Osteoblast (primary cell): ENCODE data around the gene GPATCH1. TPM values are rescaled to one million over a fixed set of nuclear protein-coding genes. Genes with fewer than 3 reads are reported as not detected.

Experiments
- DNase-seq: peaks from one replicate; pipeline ENCODE4 v3.0.0; 2011; ENCODE audit warnings: low spot score, mixed read lengths; ENCODE audit not compliant: insufficient read length; ENCODE audit errors: missing footprints
- H2AFZ ChIP-seq: 2 replicates; pipeline ENCODE4 v1.6.0; 2011; ENCODE audit warnings: mild to moderate bottlenecking, low read length
- H3K27ac ChIP-seq: 2 replicates; pipeline ENCODE4 v1.5.1; 2011; ENCODE audit warnings: mild to moderate bottlenecking, low read depth, low read length, moderate library complexity
- H3K27me3 ChIP-seq: 2 replicates; pipeline ENCODE4 v1.6.0; 2012; ENCODE audit warnings: mild to moderate bottlenecking, control low read depth, inconsistent platforms, low read length, moderate library complexity; ENCODE audit not compliant: insufficient read depth
- H3K36me3 ChIP-seq: 2 replicates; pipeline ENCODE4 v1.5.1; 2011; ENCODE audit warnings: mild to moderate bottlenecking, low read length, control low read depth, moderate library complexity; ENCODE audit not compliant: insufficient read depth
- H3K4me1 ChIP-seq: 2 replicates; pipeline ENCODE4 v1.5.1; 2011; ENCODE audit warnings: mild to moderate bottlenecking, low read length, control low read depth, moderate library complexity; ENCODE audit not compliant: insufficient read depth
- H3K4me2 ChIP-seq: 2 replicates; pipeline ENCODE4 v1.6.0; 2011; ENCODE audit warnings: mild to moderate bottlenecking, low read length; ENCODE audit not compliant: insufficient read depth
- H3K4me3 ChIP-seq: fragments of 200-600 bp; sonication (generic); 3 replicates; pipeline ENCODE4 v1.5.1; 2012; ENCODE audit warnings: mild to moderate bottlenecking, low read length, inconsistent platforms; ENCODE audit not compliant: insufficient read depth
- H3K79me2 ChIP-seq: 2 replicates; pipeline ENCODE4 v1.6.0; 2012; ENCODE audit warnings: mild to moderate bottlenecking, low read length, control low read depth, inconsistent platforms; ENCODE audit not compliant: insufficient read depth
- H3K9me3 ChIP-seq: 2 replicates; pipeline ENCODE4 v1.5.1; 2011; ENCODE audit warnings: low read depth, low read length, control low read depth
- H4K20me1 ChIP-seq: 2 replicates; pipeline ENCODE4 v1.6.0; 2012; ENCODE audit warnings: mild to moderate bottlenecking, low read length, control low read depth; ENCODE audit not compliant: insufficient read depth
- CTCF ChIP-seq: IDR thresholded peaks from 2 replicates; pipeline ENCODE4 v1.5.1; 2011; ENCODE audit warnings: mild to moderate bottlenecking, low read depth, low read length, moderate library complexity; ENCODE audit errors: extremely low read depth
- total RNA-seq: library from RNA; depleted of rRNA; stranded (reverse); fragments of >200 nt; gene quantifications from 2 replicates; pipeline ENCODE4 v1.2.3, GENCODE V29; 2012

The GPATCH1 gene
- total RNA-seq, 1 donor: 6.2 TPM

DNA sequence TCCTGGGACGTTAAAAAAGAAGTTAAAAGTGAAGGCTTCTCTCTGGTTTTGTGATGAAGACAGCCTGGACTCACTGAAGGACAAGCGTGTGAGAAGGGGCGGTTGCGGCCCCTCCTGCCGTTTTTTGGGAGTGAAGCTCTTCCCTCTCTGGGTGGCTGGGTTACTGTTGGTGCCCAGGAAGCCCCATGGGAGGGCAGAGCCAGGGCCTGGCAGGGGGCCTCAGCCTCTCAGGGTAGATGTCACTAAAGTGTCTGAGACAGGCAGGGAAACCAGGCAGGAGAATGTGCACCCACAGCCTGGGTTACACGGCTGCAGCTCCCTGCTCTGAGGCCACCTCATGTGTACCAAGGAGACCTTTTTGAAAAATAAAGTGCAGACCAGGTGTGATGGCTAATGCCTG lies 49.5 kb downstream of the GPATCH1 start:
- Histone ChIP-seq H3K4me1 (no peaks in the 10 kb centered on the region), H3K27me3 (no peaks in the 10 kb centered on the region), H4K20me1 (no peaks in the 10 kb centered on the region), H3K27ac (no peak overlapping the region), H3K4me2 (no peak overlapping the region), H3K9me3 (no peaks in the 10 kb centered on the region), H3K79me2 (no peaks in the 10 kb centered on the region), H3K36me3 (peaks cover 11% of the 10 kb centered on the region), H3K4me3 (no peak overlapping the region), H2AFZ (no peak overlapping the region)
- TF ChIP-seq CTCF: no peak
- DNase-seq: no peak

DNA sequence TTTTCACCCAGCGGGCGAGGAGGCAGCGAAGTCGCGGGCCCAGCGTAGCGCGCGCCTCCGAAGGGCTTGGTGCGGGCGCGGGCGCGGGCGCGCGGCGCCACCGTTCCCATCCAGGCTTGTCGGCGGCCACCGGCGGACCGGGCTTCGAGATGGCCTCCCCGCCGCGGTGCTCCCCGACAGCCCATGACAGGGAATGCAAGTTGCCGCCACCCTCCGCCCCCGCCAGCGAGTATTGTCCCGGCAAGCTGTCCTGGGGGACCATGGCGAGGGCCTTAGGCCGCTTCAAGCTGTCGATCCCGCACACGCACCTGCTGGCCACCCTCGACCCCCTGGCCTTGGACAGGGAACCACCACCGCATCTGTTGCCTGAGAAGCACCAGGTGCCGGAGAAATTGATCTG lies 51.0 kb downstream of the GPATCH1 start, which contains the start of gene WDR88:
WDR88 (plus strand) TSS at position 94 of the 400 bp plus-strand sequence; CDS start at position 150, 56 bp downstream.
- no peaks in the 10 kb centered on the region for H3K4me1 ChIP-seq
- H4K20me1 ChIP-seq: no peaks in the 10 kb centered on the region
- no peak for DNase-seq
- no peaks in the 10 kb centered on the region for H3K27me3 ChIP-seq
- no peak within 1 kb of the TSS for H2AFZ ChIP-seq
- no peak within 1 kb of the TSS for H3K4me3 ChIP-seq
- no peaks in the 10 kb centered on the region for H3K79me2 ChIP-seq
- no peak within 1 kb of the TSS for H3K27ac ChIP-seq
- peaks cover 5% of the 10 kb centered on the region for H3K36me3 ChIP-seq
- no peak within 1 kb of the TSS for H3K4me2 ChIP-seq
- H3K9me3 ChIP-seq: no peaks in the 10 kb centered on the region
- no peak for TF ChIP-seq CTCF

- H3K4me3 ChIP-seq: no peak overlapping the region
- no peak overlapping the region for H3K27ac ChIP-seq
- no peaks in the 10 kb centered on the region for H3K79me2 ChIP-seq
- H3K36me3 ChIP-seq: peaks cover 4% of the 10 kb centered on the region
- H3K27me3 ChIP-seq: no peaks in the 10 kb centered on the region
- no peaks in the 10 kb centered on the region for H4K20me1 ChIP-seq
- no peaks in the 10 kb centered on the region for H3K4me1 ChIP-seq
- no peaks in the 10 kb centered on the region for H3K9me3 ChIP-seq
- TF ChIP-seq CTCF: no peak
- H2AFZ ChIP-seq: no peak overlapping the region
- no peak overlapping the region for H3K4me2 ChIP-seq
- peak; percentile 86 for DNase-seq
Measured at GRCh38 chr19:33132425-33132824, 51.4 kb downstream of the GPATCH1 start.

DNA sequence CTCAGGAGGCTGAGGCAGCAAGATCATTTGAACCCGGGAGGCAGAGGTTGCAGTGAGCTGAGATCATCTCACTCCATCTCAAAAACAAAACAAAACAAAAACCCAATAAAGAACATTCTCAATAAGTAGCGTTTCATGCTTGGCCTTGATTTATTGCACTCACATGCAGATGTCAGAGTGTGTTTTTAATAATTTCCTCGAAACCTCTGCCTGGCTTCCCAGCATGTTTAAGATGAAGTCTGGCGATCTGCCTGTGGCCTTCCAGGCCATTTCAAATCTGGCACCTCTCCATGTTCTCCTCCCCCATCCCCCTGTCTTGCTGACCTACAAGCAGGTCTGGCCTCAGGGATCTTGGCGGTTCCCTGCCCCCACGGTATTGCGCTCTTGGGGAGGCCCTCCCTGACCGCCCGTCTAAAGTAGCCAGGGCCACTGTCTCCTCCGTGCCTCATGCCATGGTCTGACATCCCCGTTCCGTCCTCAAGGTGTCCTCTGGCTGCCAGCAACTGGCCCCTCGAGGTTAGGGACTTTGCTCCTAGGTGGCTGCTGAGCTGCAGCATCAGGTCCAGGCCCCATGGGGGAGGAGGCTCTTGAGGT lies 52.6 kb downstream of the GPATCH1 start:
- no peak overlapping the region for H3K4me2 ChIP-seq
- no peaks in the 10 kb centered on the region for H3K79me2 ChIP-seq
- no peak overlapping the region for H3K27ac ChIP-seq
- no peak overlapping the region for H2AFZ ChIP-seq
- H3K27me3 ChIP-seq: no peaks in the 10 kb centered on the region
- no peaks in the 10 kb centered on the region for H3K4me1 ChIP-seq
- no peaks in the 10 kb centered on the region for H4K20me1 ChIP-seq
- DNase-seq: peak; percentile 50
- H3K9me3 ChIP-seq: no peaks in the 10 kb centered on the region
- no peak for TF ChIP-seq CTCF
- H3K36me3 ChIP-seq: peaks cover 2% of the 10 kb centered on the region
- H3K4me3 ChIP-seq: no peak overlapping the region
